Skeletal muscle tissue (tissue), 4 donors: ENCODE results near the gene MTA3. TPM values are rescaled to one million over a fixed set of nuclear protein-coding genes. Genes with fewer than 3 reads are reported as not detected.
A peak's percentile ranks its signal among the peaks of the same experiment; 100 is the strongest.

Experiments used
- H3K27ac ChIP-seq: one replicate; pipeline ENCODE4 v1.7.0; 2013; ENCODE audit warnings: mild to moderate bottlenecking, low read depth, low read length, inconsistent platforms
- H3K27me3 ChIP-seq, 3 donors: one replicate each; pipeline ENCODE4 v1.7.0; 2013; ENCODE audit warnings: low read length in 3 of 3; ENCODE audit not compliant: control insufficient read depth in 3 of 3, insufficient read depth in 3 of 3
- H3K36me3 ChIP-seq, 3 donors: one replicate each; pipeline ENCODE4 v1.7.0; 2013; ENCODE audit warnings: low read length in 3 of 3; ENCODE audit not compliant: control insufficient read depth in 3 of 3, insufficient read depth in 3 of 3
- H3K4me1 ChIP-seq, 3 donors: one replicate each; pipeline ENCODE4 v1.7.0; 2013; ENCODE audit warnings: low read length in 3 of 3, mild to moderate bottlenecking in 3 of 3; ENCODE audit not compliant: control insufficient read depth in 3 of 3, insufficient read depth in 3 of 3
- H3K4me3 ChIP-seq, 3 donors: one replicate each; pipeline ENCODE4 v1.7.0; 2013; ENCODE audit warnings: low read length in 3 of 3
- H3K9ac ChIP-seq, 3 donors: one replicate each; pipeline ENCODE4 v1.7.0; 2013; ENCODE audit warnings: low read length in 3 of 3, mild to moderate bottlenecking in 3 of 3, moderate library complexity in 2 of 3, low read depth in 1 of 3
- H3K9me3 ChIP-seq, 3 donors: one replicate each; pipeline ENCODE4 v1.7.0; 2013; ENCODE audit warnings: low read length in 3 of 3; ENCODE audit not compliant: control insufficient read depth in 3 of 3
- total RNA-seq: library from RNA; depleted of rRNA; stranded (reverse); fragments of >200 nt; gene quantifications from one replicate; pipeline ENCODE4 v1.2.3, GENCODE V29; 2014
- donor health status: Osteomylitis.

MTA3 gene
- total RNA-seq, 1 donor from 2014 or later = 26.6 TPM

DNA sequence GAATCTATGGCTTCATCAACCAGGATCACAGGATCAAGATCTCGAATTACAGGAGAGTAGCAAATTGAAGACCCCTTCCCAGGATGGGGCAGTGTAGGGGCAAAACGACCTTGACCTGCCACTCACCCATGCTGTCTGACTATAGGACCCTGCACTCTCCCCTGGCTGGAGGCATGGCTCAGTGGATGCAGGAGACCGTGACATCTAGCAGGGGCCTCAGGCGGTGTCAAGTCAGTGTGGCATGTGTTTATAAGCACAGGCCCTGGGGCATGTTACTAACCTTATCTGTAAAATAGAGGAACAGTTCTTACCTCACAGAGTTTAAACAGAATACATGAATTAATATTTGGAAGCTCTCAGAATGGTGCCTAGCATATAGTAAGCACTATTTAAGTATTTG, 220.4 kb downstream of the MTA3 start:
- Histone ChIP-seq H3K27ac (no peak overlapping the region), H3K4me1 (peaks cover 9 to 17% (median 14%) of the 10 kb centered on the region in 3 donors), H3K9me3 (no peaks in the 10 kb centered on the region), H3K27me3 (peaks cover 3 to 29% (median 4%) of the 10 kb centered on the region in 3 donors), H3K9ac (no peak overlapping the region), H3K36me3 (peaks cover 0 to 3% (median 0%) of the 10 kb centered on the region in 3 donors), H3K4me3 (no peak overlapping the region)

DNA sequence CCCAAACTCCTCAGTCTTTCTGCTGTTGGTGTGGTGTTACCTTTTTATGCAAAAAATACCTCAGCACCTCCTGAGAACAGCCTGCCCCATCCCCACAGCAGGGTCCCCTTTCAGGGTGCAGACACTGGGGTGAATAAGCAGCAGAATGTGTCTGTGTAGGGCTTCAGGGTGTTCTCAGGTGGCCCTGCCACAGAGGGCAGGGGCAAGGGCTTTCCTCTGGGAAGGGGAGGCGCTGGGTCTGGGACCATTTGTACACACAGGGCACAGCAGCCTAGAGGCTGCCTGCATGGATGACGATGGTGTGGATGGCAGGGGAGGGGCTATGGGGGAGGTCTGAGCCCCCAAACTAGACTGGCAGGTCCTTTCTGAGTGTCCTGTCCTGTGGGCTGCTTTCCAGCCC, 221.3 kb downstream of the MTA3 start:
- H3K9me3 ChIP-seq = no peaks in the 10 kb centered on the region
- peaks cover 11 to 17% (median 13%) of the 10 kb centered on the region in 3 donors for H3K4me1 ChIP-seq
- H3K9ac ChIP-seq = no peak overlapping the region
- H3K36me3 ChIP-seq = peaks cover 0 to 3% (median 0%) of the 10 kb centered on the region in 3 donors
- H3K27ac ChIP-seq = no peak overlapping the region
- H3K27me3 ChIP-seq = peaks cover 3 to 29% (median 4%) of the 10 kb centered on the region in 3 donors
- H3K4me3 ChIP-seq = no peak overlapping the region

DNA sequence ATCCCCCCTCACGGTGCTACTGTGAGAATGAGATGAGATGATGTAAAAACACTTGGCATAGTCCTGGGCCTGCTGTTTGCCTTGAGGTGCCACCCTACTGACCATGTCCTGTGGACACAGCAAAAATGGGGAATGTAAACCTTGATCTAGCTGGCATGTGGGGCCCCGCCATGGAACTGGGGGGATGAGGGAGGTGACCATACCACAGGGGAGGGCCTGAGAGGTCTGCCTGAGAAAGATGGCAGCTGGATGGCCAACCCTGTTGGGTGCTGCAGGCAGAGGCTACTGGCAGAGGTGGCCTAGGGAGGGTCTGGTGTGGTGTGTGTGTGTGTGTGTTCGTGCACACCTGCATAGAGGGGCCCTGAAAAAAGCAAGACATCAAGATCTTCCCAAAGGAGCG, 223.2 kb downstream of the MTA3 start:
- H3K27ac ChIP-seq = no peak overlapping the region
- H3K27me3 ChIP-seq = peaks cover 3 to 29% (median 4%) of the 10 kb centered on the region in 3 donors
- peak overlapping the region in 1 of 3 donors; percentile 79 for H3K9ac ChIP-seq
- H3K36me3 ChIP-seq = no peaks in the 10 kb centered on the region
- H3K9me3 ChIP-seq = no peaks in the 10 kb centered on the region
- H3K4me1 ChIP-seq = peaks cover 8 to 13% (median 13%) of the 10 kb centered on the region in 3 donors
- peak overlapping the region; percentile 59 to 80 (median 67) for H3K4me3 ChIP-seq

DNA sequence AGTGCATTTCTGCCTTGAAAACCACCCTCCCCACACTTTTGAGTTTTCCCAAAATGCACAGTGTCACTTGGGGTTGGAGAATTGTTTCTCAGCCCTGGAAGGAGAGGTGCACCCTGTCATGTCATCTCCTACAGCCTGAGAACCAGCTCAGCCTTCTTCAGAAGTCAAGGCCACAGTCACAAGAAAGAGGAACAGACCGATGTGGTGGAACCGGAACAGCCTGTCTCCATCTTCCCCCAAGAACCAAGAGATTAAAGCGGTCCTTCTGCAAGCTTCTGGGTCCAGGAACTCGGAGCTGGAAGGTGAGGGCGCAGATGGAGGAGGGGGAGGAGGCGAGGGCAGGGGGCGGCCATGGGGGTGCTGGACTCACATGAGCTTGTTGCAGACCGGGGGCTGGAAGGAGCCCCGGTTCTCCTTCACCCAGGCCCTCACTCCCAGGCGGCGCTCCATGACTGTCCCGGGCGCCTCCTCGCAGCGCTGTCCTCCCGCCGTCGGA, 223.7 kb downstream of the MTA3 start:
- H3K36me3 ChIP-seq = no peaks in the 10 kb centered on the region
- H3K9me3 ChIP-seq = no peaks in the 10 kb centered on the region
- peak overlapping the region; percentile 59 to 80 (median 67) for H3K4me3 ChIP-seq
- H3K4me1 ChIP-seq = peaks cover 8 to 13% (median 12%) of the 10 kb centered on the region in 3 donors
- peak overlapping the region; percentile 63 to 79 (median 75) for H3K9ac ChIP-seq
- peak overlapping the region; percentile 76 for H3K27ac ChIP-seq
- peaks cover 3 to 29% (median 4%) of the 10 kb centered on the region in 3 donors for H3K27me3 ChIP-seq

DNA sequence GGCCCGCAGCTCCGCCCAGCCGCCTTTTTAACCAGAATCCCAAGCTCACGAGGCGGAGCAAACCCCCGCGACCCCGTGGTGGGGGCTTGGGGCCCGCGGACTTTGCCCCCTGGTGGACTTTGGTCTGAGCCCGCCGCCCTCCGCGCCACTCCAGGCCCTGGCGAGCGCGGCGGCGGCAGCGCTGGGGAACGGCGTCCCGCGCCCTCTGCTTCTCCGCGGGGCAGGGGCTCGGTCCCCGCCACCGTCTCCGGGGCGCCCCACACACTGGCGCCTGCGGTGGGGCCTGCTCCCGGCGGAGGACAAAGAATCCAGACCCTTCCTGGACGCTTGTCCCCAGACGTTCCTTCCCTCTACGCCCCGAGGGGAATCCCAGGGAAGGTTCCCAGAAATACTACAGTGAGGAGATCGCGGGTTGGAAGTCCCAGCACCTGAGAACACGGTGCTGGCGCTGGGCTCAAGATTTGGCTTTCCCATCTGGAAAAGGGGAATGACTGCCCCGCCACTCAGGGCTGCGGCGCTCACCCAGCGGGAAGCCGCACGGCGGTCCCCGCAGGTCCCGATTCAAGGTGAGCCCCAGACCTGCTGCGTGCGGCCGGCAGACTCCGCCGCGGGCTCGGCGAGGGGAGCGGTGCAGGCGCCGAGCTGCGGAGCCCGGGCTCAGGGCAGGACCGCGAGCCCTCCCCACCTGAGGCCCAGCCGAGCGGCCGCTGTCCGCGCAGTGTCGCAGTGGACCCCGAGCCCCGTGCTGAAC, 224.3 kb downstream of the MTA3 start, which contains the start of gene HAAO:
TSS of gene HAAO (minus strand) at position 1 of the 751 bp plus-strand sequence. CDS start 47 bp downstream, outside the sequence.
- H3K27ac ChIP-seq = peak within 1 kb of the TSS; percentile 76

DNA sequence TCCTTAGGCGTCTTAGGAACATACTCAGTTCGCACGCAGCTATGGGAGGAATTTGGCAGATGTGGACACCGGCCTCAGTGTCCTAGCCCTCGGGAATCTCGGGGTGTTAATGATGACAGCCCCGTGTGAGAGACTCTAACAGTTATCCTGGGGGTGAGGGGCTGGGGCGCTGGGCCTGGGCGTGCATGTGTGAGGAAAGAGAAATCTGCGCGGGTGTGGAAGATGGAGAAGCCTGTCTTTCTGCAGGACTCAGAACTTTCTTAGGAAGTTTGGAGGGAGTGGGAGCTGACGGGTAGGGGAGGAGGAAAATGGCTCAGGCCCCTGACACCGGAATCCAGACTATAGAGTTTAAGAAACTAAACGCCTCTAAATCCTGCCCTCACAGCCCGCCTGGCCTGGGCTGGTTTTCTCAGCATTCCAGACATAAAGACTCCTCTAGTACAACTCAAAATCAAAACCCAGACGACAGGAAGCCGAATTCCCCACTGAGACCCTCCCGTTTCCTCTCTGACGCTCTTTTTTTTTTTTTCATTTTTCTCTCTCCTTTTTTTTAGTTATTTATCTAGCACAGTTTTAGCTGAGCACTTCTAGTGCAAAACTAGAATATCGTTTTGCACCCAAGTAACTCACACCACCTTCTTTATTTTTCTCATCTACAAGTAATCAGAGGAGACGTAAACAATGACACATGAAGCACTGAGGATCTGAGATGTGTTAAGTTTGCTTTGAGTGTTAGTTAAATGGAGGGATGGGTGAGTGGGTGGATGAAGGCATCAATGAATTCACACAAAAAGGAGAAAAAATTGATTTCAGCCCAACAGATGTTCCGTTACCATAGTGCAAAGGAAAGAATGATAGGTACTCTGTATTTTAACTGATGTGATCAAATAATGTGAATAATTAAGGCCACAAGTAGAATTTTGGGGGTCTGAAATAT, 225.2 kb downstream of the MTA3 start:
- H3K9ac ChIP-seq = peak overlapping the region; percentile 63 to 79 (median 75)
- H3K4me1 ChIP-seq = peaks cover 8 to 13% (median 12%) of the 10 kb centered on the region in 3 donors
- peak overlapping the region; percentile 59 to 70 (median 67) for H3K4me3 ChIP-seq
- peaks cover 3 to 25% (median 4%) of the 10 kb centered on the region in 3 donors for H3K27me3 ChIP-seq
- H3K27ac ChIP-seq = peak overlapping the region; percentile 76
- H3K36me3 ChIP-seq = no peaks in the 10 kb centered on the region
- no peaks in the 10 kb centered on the region for H3K9me3 ChIP-seq

More for the DNA sequence above, 224.3 kb downstream of the MTA3 start, which contains the start of gene HAAO:
- Histone ChIP-seq H3K36me3 (no peaks in the 10 kb centered on the region), H3K4me1 (peaks cover 8 to 13% (median 12%) of the 10 kb centered on the region in 3 donors), H3K27me3 (peaks cover 3 to 29% (median 4%) of the 10 kb centered on the region in 3 donors), H3K4me3 (peak within 1 kb of the TSS; percentile 59 to 80 (median 67)), H3K9ac (peak within 1 kb of the TSS; percentile 63 to 79 (median 75)), H3K9me3 (no peaks in the 10 kb centered on the region)

DNA sequence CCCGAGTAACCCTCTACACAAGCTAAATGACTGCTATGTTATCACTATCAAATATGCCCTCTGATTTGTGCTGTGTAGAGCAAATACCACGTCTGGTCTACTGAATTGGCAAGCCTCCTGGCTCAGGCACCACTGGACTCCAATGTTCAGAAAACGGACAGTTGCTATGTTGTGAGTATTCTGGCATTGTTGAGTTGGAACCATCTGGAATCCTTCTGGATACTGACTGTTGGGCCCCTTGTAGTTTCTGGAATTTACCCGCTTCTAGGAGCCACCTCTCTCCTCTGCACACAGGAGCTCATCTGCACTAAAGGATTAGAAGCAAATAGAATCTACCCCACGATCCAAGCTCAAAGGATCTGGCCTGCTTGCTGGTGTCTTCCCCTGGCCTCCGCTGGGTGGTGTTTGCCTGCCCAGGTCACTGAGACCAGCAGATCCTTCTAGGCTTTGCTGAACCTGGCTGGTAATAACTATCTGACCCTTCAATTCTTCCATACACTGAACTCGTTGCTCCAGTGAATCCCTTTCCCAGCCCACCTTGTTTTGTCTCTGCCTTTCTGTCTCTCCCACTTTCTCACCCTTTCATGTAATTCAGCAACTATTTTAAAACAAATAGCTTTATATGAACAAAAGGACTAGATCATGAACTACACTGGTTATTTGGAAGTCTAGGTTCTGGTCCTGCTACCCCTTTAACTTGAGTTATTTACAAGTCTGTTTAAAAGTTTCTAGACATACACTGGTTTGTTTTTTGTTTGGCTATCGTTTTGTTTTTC, 226.0 kb downstream of the MTA3 start:
- no peak overlapping the region for H3K27ac ChIP-seq
- peaks cover 8 to 13% (median 12%) of the 10 kb centered on the region in 3 donors for H3K4me1 ChIP-seq
- no peaks in the 10 kb centered on the region for H3K9me3 ChIP-seq
- H3K4me3 ChIP-seq = no peak overlapping the region
- no peak overlapping the region for H3K9ac ChIP-seq
- H3K27me3 ChIP-seq = peaks cover 3 to 21% (median 4%) of the 10 kb centered on the region in 3 donors
- H3K36me3 ChIP-seq = no peaks in the 10 kb centered on the region

DNA sequence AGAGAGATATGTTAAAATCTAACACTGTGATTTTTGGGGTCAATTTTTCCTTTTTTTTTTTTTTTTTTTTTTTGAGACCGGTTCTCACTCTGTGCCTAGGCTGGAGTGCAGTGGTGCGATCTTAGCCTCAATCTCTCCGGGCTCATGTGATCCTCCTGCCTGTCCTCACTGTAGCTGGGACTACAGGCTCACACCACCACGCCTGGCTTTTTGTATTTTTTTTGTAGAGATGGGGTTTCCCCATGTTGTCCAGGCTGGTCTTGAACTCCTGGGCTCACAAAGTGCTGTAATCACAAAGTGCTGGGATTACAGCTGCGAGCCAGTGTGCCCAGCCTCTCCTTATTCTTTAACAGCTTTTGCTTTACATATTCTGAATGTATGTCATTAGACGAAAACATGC, 226.8 kb downstream of the MTA3 start:
- no peak overlapping the region for H3K4me3 ChIP-seq
- H3K4me1 ChIP-seq = peaks cover 8 to 13% (median 12%) of the 10 kb centered on the region in 3 donors
- no peak overlapping the region for H3K9ac ChIP-seq
- no peaks in the 10 kb centered on the region for H3K9me3 ChIP-seq
- peaks cover 0 to 16% (median 0%) of the 10 kb centered on the region in 3 donors for H3K27me3 ChIP-seq
- no peak overlapping the region for H3K27ac ChIP-seq
- no peaks in the 10 kb centered on the region for H3K36me3 ChIP-seq

DNA sequence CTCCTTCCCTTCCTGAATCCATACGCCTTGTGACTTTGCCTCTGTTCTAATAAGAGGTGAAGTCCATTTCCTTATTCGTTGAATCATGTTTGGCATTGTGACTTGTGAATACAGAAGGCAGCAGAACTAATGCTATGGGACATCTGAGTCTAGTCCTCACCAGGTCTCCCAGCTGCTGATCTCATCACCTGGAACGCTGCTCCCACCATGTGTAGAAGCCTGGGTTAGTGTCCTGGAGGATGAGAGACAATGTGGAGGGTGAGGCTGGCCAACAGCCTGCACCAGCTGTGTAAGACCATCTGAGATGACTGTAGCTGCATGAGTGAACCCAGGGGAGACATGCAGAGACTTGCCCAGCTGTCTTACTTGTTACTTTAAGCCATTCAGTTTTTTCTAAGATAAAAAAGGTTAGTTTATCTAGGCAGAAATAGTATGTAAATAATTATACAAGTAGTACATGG, 227.4 kb downstream of the MTA3 start:
- Histone ChIP-seq H3K4me1 (peaks cover 8 to 13% (median 12%) of the 10 kb centered on the region in 3 donors), H3K27me3 (peaks cover 0 to 16% (median 0%) of the 10 kb centered on the region in 3 donors), H3K4me3 (no peak overlapping the region), H3K36me3 (no peaks in the 10 kb centered on the region), H3K9ac (peak overlapping the region in 1 of 3 donors; percentile 14), H3K9me3 (no peaks in the 10 kb centered on the region), H3K27ac (no peak overlapping the region)
